ENCODE data around the gene CD8B2.
"Not testable (repeated sequence)": the region's sequence is repeated elsewhere in the genome, so short reads cannot be mapped to it uniquely, and the experiment has no call there.

CD8B2 gene
- total RNA-seq = 0.37 to 4.7 (median 0.46) reads per million in 4 experiments

DNA sequence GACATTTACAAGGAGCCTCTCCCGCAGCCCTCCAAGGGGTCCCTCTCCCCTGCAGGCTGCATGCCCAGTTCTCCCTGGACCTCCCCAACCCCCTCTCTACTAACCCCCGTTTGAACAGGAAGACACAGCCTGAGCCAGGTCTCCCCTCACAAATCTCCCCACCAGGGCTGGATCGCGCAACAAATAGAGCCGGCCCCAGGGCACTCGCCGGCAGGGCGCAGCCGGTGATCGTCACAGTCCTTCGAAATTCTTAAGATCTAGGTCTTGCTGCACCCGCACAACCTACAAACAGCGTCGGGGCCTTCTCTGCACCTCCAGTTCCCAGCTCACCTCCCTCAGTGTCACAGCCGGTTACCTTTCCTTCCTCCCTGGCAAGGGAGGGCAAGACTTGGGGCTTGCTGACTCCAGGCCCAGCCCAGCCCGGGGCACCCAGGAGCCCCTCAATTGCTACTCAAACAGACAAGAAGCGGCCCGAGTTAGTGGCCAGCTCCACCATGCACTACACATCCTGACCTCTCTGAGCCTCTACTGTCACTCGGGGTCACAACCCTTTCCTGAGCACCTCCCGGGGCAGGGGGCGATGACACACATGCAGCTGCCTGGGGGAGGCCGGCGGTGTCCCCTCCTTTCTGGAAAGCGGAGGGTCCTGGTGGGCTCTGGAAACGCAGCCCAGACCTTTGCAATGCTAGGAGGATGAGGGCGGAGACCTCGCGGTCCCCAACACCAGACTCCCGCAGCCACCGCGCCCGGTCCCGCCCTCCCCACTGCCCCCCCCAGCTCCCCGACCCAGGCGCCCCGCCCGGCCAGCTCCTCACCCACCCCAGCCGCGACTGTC is at the start of gene CD8B2:
Gene CD8B2 (plus strand): TSS at position 814 of the 835 bp plus-strand sequence. CDS start 63 bp downstream, outside the sequence.
- DNase-seq = not testable (repeated sequence)

DNA sequence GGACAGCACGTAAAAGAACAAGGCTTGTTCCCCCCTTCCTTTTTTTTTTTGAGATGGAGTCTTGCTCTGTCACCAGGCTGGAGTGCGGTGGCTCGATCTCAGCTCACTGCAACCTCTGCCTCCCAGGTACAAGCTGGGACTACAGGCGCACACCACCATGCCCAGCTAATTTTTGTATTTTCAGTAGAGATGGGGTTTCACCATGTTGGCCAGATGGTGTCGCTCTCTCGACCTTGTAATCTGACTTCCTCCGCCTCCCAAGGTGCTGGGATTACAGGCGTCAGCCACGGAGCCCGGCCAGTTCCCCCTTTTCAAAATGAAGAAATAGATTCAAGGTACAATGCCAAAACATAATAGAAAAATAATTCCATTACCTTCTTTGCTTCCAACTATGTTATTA is 25.3 kb upstream of the CD8B2 start:
- not testable (repeated sequence) for DNase-seq

DNA sequence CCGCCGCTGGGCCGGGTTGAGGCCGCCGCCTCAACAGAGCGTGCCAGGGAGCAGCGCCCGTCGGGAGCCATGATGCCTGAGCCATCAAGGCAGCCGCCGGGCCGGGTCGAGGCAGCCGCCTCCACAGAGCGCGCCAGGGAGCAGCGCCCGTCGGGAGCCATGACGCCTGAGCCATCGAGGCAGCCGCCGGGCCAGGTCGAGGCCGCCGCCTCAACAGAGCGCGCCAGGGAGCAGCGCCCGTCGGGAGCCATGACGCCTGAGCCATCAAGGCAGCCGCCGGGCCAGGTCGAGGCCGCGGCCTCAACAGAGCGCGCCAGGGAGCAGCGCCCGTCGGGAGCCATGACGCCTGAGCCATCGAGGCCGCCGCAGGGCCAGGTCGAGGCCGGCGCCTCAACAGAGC is 19.6 kb upstream of the CD8B2 start:
- not testable (repeated sequence) for DNase-seq

DNA sequence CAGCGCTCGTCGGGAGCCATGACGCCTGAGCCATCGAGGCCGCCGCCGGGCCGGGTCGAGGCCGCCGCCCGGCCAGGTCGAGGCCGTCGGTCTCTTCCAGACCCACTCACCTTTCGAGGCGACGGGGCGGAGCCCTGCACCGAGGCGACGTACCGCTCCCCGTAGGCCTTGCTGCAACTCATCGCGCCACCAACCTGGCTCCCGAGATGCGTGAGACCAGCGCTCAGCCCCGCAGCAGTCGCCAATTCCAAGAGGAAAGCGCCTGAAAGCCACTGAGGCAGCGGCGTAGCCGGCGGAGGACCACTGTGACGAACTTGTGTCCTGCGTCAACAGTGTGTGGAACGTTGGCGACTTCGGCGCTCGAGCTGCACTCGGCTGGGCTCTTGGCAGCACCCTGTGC is 19.1 kb upstream of the CD8B2 start, which contains the start of gene RGPD3:
Gene RGPD3 (minus strand): TSS at position 307 of the 400 bp plus-strand sequence. CDS start 125 bp downstream, at position 182.
- not testable (repeated sequence) for DNase-seq

DNA sequence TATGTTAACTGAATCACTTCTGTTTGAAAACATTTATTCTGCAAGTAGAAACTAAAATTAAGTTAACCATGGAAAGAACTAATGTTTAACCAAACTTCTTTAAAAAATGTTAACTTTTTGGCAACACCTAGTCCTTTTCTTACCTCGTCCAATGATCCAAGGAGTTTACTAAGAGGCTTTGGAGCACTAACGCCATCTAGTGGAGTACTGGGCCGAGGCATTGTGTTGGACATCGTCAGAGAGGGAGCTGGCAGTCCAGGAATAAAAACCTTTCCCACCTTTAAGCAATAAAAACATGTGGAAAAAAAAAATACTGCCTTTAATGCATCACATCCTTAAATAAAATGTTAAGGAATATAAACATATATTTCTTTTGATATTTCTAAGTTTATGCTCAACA is 16.5 kb upstream of the CD8B2 start:
- not testable (repeated sequence) for DNase-seq

DNA sequence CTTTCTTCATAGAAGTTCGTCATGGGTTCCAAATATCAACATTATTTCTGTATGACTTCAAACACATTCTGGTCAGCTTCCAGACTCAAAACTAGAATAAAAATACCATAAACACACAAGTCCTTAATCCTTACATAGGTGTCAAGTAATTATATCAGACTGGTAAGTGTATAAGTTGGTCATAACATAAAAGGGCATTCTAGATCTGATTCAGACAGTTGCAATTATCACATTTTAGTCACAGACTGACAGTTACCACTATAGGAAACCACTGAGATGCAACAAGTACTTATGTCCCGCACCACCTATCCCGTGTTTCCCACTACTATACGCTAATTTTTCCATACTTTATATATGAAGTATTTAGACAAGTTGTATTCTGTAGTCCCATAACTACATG is 9.5 kb upstream of the CD8B2 start:
- not testable (repeated sequence) for DNase-seq

DNA sequence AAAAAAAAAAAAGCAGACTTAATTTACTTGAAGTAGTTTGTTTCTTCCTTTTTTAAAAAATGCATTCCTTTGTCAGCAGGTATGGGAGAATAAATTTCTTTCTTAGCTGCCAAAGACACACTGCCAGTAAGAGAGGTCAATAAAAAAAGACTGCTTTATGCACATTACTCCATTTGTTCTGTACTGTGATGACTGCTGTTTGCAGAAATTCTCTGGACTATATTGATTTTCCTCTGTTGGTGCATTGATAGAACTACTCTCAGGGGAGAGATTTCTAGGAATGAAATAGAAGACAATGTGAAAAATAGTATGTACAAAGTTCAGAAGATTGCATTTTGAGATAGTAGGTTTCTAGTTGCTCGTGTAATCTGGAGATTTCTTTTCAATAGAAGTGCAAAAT is 7.6 kb upstream of the CD8B2 start:
- DNase-seq = not testable (repeated sequence)

DNA sequence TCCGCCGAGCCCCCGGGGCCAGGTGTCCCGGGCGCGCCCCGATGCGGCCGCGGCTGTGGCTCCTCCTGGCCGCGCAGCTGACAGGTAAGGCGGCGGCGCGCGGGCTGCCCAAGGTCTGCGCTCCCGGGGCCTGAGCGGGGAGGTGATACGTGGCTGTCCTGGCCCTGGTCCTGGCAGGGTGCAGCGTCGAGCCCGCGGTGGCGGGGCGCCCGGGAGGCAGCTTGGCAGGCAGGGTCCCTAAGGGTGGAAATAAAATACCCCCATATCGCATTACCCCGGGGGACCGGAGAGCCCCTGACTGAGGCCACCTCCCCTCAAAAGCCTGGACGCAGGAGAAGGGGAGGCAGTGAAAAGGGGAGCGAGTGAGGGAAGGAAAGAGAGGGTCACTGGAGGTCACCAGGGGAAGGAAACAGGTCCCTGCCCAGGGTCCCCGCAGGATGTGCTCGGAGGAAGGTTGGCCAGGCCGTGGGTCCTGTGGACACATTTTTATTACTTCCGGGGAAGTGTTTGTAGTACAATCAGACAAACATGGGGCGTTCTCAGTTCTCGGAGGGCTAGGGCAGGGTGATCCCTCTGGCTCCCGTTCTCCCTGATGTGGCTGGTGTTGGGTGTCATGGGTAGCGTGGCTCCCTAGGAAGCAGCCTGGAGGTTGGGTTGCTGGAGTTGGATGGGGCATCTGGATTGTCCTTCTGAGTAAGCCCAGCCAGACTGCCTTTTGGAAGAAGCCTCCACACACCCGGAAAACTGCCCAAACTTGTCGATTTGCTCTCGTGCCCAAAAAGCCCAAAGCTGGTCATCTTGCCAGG is 425 bp downstream of the CD8B2 start:
- not testable (repeated sequence) for DNase-seq

DNA sequence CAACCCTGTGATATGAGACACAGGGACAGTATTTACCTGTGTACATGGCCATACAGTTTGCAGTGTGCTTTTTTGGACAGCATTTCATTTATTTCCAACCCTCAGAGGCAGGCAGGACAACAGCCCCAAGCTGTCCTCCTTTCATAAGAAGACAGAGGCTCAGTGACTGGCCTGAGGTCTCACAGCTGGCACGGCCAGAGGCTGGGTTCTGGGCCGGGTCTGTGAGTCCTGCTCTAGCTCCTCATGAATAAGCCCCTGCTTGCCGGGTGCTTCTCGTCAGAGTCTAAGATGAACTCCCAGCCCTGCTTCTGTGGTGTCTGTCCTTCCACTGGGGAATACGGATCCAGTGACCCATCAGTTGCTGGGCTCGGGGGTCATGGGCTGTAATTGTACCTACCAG is 2.5 kb downstream of the CD8B2 start:
- not testable (repeated sequence) for DNase-seq

DNA sequence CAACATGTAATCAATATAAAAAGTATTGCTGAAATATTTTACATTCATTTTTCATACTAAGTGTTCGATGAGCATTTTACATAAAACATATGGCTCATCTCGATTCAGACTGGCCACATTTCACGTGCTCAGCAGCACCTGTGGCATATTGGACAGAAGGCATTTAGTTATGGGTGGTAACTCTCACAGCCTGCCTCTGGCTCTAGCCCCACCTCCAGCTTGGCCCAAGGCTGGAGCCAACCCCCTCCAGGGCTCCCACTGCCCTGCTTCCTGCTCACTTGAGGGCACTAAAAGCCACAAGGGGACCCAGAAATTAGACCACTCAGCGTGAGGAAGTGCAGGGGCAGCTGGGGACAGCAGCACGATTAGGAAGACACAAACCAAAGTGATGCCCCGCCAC is 5.2 kb downstream of the CD8B2 start:
- not testable (repeated sequence) for DNase-seq

DNA sequence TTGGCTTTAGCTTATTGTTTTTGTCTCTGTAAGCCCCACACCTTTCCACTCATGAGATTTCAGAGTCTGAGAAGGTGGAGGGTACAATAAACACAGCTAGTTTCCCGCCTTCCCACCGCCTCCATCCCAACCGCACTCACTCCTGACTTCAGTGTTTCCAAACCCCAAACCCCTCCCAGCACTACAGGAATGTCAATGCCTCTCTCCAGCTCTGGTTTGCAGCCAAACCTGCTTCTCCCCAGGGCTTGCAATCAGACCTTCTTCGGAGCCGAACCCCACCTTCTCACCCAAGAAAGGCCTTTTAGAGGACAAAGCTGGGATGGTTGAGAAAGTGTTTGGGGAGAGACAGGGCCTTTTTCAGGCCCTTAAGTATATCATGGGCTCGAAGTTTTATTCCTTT is 5.7 kb downstream of the CD8B2 start:
- DNase-seq = not testable (repeated sequence)

DNA sequence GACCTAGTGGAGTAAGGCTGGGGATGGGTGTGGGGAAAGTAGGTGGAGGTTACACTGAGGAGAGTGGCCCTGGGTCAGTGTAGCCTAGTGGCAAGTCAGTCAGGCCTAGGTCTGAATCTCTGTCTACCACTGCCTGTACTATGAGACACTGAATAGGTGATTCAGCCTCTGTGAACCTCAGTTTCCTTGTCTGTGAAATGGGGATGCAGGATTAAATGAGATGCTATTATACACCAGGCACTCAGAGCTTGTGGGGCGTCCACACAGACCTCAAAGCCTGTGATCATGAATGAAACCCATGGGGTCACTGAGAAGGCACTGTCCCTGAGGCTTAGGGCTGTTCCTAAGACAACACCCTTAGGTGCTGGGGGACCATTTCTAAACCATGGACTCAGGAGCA is 11.4 kb downstream of the CD8B2 start:
- not testable (repeated sequence) for DNase-seq

DNA sequence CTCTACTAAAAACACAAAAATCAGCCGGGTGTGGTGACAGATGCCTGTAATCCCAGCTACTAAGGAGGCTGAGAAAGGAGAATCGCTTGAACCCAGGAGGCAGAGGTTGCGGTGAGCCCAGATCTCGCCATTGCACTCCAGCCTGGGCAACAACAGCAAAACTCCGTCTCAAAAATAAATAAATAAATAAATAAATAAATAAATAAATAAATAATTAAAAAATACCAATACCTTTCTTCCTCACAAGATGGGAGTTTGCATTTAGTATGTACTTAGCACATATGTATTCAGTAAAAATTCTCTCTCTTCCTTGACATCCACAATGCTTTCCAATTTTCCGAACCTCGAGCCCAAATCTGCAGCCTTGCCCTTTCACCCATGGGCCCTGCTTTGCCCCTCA is 13.2 kb downstream of the CD8B2 start:
- not testable (repeated sequence) for DNase-seq

DNA sequence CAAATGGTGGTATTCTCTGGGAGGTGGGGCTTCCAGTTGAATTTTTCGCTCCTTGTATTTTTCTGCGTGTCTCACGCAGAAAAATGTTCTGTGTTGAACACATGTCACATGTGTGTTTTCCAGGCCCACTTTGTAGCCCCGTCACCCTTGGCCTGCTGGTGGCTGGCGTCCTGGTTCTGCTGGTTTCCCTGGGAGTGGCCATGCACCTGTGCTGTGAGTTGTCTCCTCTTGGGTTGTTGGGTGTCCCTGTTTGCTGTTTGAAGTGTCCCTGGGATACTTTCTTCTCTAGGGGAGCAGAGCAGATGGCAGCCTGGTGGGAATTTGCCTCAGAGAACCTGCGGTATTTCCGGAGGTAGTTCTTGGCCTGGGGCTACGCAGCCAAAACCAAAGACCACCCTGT is 15.2 kb downstream of the CD8B2 start:
- DNase-seq = not testable (repeated sequence)

DNA sequence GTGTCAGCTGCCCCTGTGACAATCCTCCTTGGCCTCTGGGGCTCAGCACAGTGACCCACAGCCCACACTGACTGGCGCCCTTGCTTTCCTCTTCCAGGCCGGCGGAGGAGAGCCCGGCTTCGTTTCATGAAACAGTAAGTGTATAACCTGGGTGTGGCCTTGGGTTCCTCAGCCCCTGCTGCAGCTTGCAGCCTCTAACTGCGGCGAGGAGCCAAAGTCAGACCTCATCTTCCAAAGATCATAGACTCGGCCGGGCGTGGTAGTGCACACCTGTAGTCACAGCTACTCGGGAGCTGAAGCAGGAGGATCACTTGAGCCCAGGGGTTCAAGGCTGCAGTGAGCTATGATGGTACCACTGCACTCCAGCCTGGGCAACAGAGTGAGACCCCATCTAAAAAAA is 17.0 kb downstream of the CD8B2 start:
- DNase-seq = not testable (repeated sequence)

DNA sequence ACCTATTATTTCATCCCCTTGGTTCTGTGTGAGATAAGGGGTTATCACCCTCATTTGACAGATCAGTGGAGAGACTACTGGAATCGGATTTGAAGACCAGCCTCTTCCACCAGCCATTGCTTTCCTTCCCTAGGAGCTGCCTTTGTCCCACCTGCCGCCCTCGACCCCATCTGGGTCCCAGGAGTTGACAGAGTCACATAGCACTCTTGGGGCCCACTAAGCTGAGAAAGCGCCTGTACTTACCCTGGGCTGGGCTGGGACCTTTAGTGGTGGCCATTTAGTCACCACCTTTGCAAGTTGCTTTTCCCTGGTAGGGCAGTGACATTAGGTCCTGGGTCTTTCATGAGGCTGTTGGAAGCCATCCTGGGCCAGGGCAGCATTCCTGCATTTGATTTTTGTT is 17.6 kb downstream of the CD8B2 start:
- DNase-seq = not testable (repeated sequence)

DNA sequence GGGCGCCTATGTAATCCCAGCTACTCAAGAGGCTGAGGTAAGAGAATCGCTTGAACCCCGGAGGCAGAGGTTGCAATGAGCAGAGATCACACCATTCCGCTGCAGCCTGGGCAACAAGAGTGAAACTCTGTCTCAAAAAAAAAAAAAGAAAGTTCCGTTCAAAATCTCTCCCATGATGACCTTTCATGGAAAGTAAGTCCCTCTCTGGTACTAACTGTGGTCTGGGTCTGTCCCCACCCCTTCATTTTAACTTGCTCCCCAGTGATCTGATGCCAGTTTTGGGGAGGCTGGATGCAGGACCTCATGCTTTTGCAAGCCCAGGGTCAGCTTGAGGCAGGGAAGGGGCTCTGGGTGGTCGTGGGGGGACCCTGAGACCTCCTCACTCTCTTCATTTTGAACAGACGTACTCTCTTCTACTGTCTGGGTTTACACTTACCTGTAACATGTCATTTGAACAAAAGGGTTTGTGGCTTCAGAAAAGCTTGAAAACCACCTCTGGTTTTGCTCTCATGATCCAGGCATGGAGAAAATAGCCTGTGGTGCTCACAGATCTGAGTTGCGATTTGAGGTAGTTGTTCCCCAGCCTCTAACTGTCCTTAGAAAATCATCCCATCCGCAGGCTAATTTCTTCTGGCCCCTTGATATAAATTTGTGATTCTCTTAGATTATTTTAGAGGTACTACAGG is 19.0 kb downstream of the CD8B2 start:
- not testable (repeated sequence) for DNase-seq

DNA sequence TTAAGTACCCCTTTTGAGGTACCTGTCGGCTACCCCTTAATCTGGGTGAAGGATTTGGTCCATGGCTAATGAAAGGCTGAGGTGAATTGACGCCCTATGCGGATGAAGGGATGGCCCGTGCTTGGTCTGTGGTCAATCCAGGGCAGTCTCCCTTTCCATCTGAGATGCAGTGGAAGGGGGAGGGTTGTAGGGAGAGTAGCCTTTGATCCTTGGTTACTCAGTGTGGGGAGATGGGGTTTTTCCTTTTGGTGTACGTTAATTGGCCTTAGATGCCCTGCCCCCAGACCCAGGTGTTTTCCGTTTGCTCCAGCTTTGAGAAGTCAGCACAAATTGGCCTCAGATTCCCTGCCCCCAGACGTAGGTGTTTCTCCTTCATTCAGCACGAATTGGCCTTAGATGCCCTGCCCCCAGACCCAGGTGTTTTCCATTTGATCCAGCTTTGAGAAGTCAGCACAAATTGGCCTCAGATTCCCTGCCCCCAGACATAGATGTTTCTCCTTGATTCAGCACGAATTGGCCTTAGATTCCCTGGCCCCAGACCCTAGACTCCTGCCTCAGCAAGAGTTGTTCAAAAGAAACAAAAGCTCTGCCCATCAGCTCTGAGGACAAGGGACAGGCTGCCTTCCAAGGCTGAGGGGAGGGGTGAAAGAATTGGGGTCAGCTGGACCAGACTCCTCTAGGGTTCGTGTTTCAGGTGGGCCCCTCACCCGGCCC is 21.7 kb downstream of the CD8B2 start:
- not testable (repeated sequence) for DNase-seq

DNA sequence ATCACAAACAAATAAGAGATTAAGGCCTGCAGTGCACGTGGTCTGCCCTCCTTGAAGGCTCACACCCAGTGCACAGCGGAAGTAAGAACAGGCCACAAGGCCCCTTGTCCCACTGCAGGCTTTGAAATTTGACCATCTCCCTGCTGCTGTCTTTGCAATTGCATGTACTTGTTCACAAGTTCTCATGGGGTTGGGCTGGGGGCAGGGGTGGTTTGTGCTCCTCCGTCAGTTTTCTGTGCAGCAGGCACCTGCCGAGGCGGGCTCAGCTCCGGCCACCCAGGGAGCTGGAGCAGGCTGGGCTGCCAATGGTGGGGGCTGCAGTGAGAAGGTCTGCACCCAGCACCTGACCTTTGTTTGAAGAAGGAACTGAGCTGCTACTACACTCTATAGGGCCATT is 22.2 kb downstream of the CD8B2 start:
- DNase-seq = not testable (repeated sequence)

DNA sequence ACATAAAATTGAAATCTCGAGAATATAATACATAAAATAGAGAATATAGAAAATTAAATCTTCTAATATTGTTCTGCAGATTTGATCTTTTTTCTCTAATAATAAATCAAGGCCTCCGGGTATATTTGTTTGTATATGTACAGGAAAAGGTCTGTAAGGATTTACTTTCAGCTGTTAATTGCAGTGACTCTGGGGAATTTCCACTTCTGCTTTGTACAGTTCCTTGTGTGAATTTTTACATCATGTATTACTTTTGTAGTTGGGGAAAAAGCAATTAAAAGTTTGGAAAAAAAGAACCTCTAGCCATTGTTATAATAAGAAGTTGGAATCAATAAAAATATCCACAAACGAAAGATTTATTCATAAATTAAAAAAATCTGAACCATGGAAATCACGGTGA is 23.6 kb downstream of the CD8B2 start:
- not testable (repeated sequence) for DNase-seq

DNA sequence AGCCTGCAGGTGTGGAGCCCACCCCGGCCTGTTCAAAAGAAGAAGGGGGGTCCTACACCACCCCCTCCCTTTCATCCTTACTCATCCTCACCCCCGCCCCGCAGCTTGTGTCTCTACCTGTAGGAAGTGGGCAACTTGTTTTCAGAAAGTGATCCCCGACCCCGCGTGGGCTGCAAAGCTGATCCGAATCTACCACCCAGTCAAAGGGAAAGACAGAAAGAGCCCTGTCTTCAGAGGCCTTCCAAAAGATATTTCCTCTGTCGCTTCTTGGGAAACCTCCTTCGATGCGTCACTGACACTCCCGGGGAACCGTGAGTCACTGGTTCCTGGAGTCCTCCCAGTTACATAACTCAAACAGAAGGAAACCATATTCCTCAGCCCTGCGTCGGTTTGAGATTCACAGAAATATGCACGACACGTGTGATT is 24.3 kb downstream of the CD8B2 start:
- not testable (repeated sequence) for DNase-seq

DNA sequence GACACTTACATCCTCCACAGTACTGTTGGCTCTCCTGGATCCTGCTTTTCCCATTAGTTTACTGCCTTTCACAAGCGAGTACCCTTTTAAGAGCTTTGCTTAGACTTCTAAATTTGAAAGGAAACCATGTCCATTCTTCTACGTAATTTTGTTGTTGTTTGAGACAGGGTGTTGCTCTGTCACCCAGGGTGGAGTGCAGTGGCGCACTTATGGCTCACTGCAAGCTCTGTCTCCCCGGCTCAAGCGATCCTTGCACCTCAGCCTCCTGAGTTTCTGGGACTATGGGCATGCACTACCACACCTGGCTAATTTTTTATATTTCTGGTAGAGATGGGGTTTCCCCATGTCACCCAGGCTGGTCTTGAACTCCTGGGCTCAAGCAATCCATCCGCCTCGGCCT is 24.8 kb downstream of the CD8B2 start:
- not testable (repeated sequence) for DNase-seq

All from effector CD8-positive, alpha-beta T cell (primary cell).